Lower leg skin (tissue), 4 donors: Measurements from ENCODE around the gene SOX21. TPM values are rescaled to one million over a fixed set of nuclear protein-coding genes. Genes with fewer than 3 reads are reported as not detected.

Experiments
- DNase-seq, 2 donors: peaks; one replicate each; pipeline ENCODE4 v3.0.0-alpha.2; 2019; ENCODE audit warnings: low spot score in 2 of 2
- H3K4me3 ChIP-seq: fragments of 200-600 bp; sonication (generic); 2 replicates; pipeline ENCODE4 v1.5.1; 2017; ENCODE audit warnings: mild to moderate bottlenecking, low read depth; ENCODE audit not compliant: poor library complexity, severe bottlenecking
- CTCF ChIP-seq, 3 donors: fragments of 450-650 bp; IDR thresholded peaks; one replicate each; pipeline ENCODE4 v1.5.1; 2016; ENCODE audit warnings: antibody characterized with exemption in 3 of 3, mild to moderate bottlenecking in 3 of 3, moderate library complexity in 2 of 3
- POLR2A ChIP-seq, 2 donors: fragments of 450-650 bp; IDR thresholded peaks; one replicate each; pipeline ENCODE4 v1.6.1; 2016 to 2017; ENCODE audit warnings: antibody characterized with exemption in 2 of 2, mild to moderate bottlenecking in 1 of 2, moderate library complexity in 1 of 2
- WGBS, 2 donors: methylation state at CpG; one replicate each; pipeline ENCODE4 v1.1.5; 2018; 5-methylcytosine and 5-hydroxymethylcytosine counted together
- intact Hi-C: fragments of 100-400 bp; cut with DNase I; formaldehyde crosslinking; loops from one replicate; pipeline ENCODE4 v1.15.0; 2023; ENCODE audit warnings: low total_unique reads
- total RNA-seq, 4 donors: library from RNA; depleted of rRNA; stranded (reverse); fragments of >200 nt; gene quantifications; one replicate each; pipeline ENCODE4 v1.1.0, GENCODE V29; 2016

Gene SOX21
- total RNA-seq, 4 donors from 2014 or later = 20.5 to 28.0 (median 26.8) TPM

GRCh38 chr13:94703271-94703670 is 9.1 kb downstream of the SOX21 start:
- 5 to 6% methylated on average over 17 of the region's 17 CpGs for WGBS, 2 donors
- TF ChIP-seq POLR2A (IDR thresholded peaks at IDR 0.05) = no peak
- TF ChIP-seq CTCF (IDR thresholded peaks at IDR 0.05) = no peak
- intact Hi-C loops = no loop called here
- H3K4me3 ChIP-seq = no peak overlapping the region
- no peak for DNase-seq

- WGBS, 2 donors = 28 to 29% methylated on average over 57 to 59 of the region's 60 CpGs
- H3K4me3 ChIP-seq = no peak overlapping the region
- TF ChIP-seq CTCF (IDR thresholded peaks at IDR 0.05) (no peak), POLR2A (IDR thresholded peaks at IDR 0.05) (no peak)
- no peak for DNase-seq
- intact Hi-C loops = no loop called here
Measured at GRCh38 chr13:94702181-94703041, 9.9 kb downstream of the SOX21 start.

- DNase-seq = no peak
- no peak overlapping the region for H3K4me3 ChIP-seq
- WGBS, 2 donors = 62 to 67% methylated on average over 40 to 42 of the region's 42 CpGs
- TF ChIP-seq POLR2A (IDR thresholded peaks at IDR 0.05) (no peak), CTCF (IDR thresholded peaks at IDR 0.05) (no peak)
- intact Hi-C loops = no loop called here
Measured at GRCh38 chr13:94701313-94702180, 10.8 kb downstream of the SOX21 start.

GRCh38 chr13:94700536-94700935 is 11.8 kb downstream of the SOX21 start:
- 74 to 84% methylated on average over 5 of the region's 5 CpGs for WGBS, 2 donors
- DNase-seq = no peak
- intact Hi-C loops = no loop called here
- no peak overlapping the region for H3K4me3 ChIP-seq
- TF ChIP-seq POLR2A (IDR thresholded peaks at IDR 0.05) (no peak), CTCF (IDR thresholded peaks at IDR 0.05) (no peak)

GRCh38 chr13:94700051-94700535 is 12.3 kb downstream of the SOX21 start:
- WGBS, 2 donors = 78 to 87% methylated on average over 3 of the region's 3 CpGs
- intact Hi-C loops = no loop called here

More at GRCh38 chr13:94700051-94700535, 12.3 kb downstream of the SOX21 start:
- H3K4me3 ChIP-seq = no peak overlapping the region
- no peak for TF ChIP-seq CTCF (IDR thresholded peaks at IDR 0.05)
- no peak for TF ChIP-seq POLR2A (IDR thresholded peaks at IDR 0.05)
- DNase-seq = no peak
